AG09309 (cell line): Measurements from ENCODE around the gene IWS1.

Source experiments
- DNase-seq: peaks from one replicate; pipeline ENCODE4 v3.0.0-alpha.2; 2010; ENCODE audit warnings: low read depth
- H3K4me3 ChIP-seq: 2 replicates; pipeline ENCODE4 v1.5.1; 2011; ENCODE audit warnings: mild to moderate bottlenecking, low read depth, low read length, moderate library complexity; ENCODE audit not compliant: control insufficient read depth
- TF ChIP-seq, protein P1 (sequence below): IDR thresholded peaks from 2 replicates; pipeline ENCODE4 v1.5.1; 2011; ENCODE audit warnings: mild to moderate bottlenecking, low read depth, low read length, inconsistent platforms; ENCODE audit not compliant: insufficient read depth, control insufficient read depth; ENCODE audit errors: missing control alignments

IWS1 gene

DNA sequence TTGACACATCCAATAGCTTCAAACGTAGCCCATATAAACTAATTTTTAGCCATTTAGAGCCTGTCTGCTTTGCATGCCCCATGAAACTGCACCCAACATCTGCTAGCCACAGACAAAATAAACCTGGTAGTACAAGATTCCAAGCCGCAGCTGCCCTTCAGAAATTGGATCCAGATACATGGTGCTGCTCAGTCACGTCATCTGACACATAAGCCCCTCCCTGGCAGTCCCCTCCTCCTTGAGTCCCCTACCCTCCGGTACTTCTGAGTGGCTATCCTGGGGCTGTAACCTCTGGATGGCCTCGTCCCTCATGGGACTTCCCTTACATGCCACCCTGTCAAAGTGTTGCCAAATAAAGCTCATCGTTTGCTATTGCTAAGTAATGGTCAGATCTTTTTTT lies 74.3 kb downstream of the IWS1 start:
- DNase-seq: no peak

DNA sequence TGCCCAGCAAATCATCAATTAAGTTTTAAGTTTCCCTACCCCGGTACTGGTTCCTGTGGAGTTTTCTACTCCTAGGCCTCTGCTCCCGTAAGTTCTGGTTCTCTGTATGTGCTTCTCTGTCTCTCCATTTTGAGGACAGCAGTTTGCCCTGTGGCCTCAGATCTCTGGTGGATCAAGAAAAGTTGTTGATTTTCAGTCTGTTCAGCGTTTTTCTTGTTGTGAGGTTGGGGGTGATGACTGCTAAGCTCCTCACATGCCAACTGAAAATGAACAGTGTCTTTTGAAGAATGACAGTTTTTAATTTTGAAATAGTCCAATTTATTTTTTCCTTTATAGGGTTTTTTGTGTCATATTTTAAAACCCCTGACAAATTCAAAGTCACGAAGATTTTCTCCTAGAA lies 76.4 kb downstream of the IWS1 start:
- no peak for DNase-seq
- TF ChIP-seq, protein P1, sequence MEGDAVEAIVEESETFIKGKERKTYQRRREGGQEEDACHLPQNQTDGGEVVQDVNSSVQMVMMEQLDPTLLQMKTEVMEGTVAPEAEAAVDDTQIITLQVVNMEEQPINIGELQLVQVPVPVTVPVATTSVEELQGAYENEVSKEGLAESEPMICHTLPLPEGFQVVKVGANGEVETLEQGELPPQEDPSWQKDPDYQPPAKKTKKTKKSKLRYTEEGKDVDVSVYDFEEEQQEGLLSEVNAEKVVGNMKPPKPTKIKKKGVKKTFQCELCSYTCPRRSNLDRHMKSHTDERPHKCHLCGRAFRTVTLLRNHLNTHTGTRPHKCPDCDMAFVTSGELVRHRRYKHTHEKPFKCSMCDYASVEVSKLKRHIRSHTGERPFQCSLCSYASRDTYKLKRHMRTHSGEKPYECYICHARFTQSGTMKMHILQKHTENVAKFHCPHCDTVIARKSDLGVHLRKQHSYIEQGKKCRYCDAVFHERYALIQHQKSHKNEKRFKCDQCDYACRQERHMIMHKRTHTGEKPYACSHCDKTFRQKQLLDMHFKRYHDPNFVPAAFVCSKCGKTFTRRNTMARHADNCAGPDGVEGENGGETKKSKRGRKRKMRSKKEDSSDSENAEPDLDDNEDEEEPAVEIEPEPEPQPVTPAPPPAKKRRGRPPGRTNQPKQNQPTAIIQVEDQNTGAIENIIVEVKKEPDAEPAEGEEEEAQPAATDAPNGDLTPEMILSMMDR: no peak
- no peak overlapping the region for H3K4me3 ChIP-seq

More for the DNA sequence above, 74.3 kb downstream of the IWS1 start:
- TF ChIP-seq, protein P1: no peak
- H3K4me3 ChIP-seq: no peak overlapping the region

DNA sequence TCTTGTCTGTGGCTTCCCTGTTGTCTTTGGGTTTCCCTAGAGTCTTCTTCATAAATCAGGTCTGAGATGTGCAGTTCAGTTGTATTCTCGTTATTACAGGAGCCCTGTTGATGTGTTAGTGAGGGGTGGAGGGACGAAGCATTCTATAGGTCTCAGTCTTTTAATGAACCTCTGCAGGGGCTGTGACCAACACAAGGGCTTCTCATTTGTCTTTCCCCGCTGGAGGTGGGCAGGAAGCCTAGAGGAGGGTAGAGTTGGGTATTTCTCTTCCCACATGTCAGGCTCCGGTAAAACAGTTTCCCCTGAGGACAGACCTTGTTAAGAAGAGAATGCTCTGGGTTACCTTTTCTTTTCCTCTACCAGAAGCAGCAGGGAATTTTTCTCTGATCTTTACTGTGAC lies 76.9 kb downstream of the IWS1 start:
- TF ChIP-seq, protein P1: no peak
- H3K4me3 ChIP-seq: no peak overlapping the region
- DNase-seq: no peak

DNA sequence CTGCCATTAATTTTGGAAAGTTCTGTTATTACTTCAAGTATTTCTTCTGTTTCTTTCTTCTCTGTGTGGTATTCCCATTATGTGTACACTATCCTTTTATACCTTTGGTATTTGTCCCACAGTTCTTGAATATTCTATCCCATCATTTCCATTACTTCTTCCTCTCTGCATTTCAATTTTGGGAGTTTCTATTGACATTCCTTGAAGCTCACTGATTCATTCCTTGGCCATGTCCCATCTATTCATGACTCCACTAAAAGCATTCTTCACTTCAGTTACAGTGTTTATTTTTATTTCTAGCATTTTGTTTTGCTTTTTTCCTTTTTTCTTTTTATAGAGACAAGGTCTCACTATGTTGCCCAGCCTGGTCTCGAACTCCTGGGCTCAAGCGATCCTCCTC lies 77.8 kb downstream of the IWS1 start:
- no peak overlapping the region for H3K4me3 ChIP-seq
- TF ChIP-seq, protein P1: no peak
- DNase-seq: no peak

DNA sequence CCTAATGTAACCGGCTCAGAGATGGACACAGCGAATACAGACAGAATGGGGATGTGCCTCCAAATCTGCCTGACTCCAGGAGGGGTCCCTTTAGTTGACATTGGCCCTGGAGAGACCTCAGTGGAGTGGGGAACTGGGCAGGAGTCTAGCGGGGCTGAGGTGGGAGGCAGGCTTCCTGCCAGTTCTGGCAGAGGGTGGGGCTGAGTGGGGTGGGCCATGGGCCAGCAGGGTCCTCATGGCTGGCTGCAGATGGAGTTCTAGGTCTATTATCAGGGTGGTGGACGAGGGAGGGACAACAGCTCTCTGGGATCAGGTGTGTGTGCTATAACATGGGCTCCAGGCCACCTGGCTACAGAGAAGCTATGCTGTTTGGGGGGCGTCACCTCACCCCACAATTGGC lies 86.9 kb downstream of the IWS1 start:
- no peak for DNase-seq
- no peak overlapping the region for H3K4me3 ChIP-seq
- TF ChIP-seq, protein P1: no peak

DNA sequence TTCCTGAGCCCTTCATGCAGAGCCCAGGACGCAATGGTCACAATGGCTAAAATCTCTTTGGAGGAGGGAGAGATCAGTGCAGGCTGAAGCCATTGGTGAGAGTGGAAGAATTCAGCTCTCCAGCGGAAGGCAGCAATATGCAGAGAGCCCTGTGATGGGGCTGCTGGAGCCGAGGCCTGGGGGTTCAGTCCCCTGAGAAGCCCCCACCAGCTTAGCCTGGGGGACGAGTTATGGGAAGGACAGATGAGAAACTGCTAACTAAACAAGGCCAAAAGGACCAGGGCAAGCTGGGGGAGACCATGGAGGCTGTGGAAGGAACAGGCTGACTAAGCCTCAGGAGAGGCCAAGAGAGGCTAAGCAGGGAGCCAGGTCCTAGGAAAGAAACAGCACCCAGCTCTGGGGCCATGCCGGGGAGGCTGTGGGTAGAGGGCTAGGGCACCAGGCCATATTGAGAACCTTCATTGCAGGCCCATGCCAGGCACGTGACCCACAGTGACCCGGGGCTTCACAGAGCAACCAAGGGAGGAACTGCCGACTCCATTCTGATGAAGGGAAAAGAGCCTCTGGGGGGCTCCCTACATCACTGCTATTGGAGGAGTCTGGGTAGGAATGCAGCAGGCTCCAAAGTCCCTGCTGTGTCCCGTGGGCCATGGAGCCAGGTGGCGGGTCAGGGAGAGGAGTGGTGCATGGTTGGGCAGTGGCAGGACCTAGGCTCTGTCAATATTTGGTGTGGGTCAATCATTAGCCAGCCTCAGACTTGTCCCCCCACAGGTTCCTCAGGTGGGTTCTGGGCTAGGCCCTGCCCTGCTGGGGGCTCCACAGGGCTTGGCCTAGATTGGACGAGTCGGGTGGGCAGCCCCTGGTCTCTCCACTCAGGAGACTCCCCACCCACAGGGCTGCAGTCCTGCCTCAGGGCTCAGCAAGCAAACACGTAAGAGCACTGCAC lies 88.2 kb downstream of the IWS1 start:
- no peak for DNase-seq
- TF ChIP-seq, protein P1: no peak
- H3K4me3 ChIP-seq: no peak overlapping the region

DNA sequence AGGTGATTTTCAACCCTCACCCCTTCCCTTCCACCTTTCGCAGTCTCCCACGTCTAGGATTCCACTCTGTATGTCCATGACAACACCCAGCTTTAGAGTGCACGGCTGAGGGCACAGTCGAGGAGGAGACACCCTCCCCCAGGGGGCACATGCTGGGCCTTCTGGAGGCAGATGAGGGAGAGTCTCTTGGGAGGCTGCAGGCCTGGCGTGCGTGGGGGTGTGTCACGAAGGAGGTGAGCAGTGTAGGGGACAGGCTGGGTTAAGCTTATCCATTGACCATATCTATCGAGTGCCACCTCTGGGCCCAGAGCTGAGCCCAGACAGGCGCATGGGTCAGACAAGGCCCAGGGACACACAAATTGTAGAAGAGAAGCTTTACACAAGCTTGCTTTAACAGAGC lies 89.2 kb downstream of the IWS1 start:
- DNase-seq: no peak
- no peak overlapping the region for H3K4me3 ChIP-seq
- TF ChIP-seq, protein P1: no peak
